NB4 (cell line): ENCODE results near the gene LETM1.

Experiments used
- POLR2A ChIP-seq: IDR thresholded peaks from 2 replicates; pipeline ENCODE4 v1.6.1; 2011; ENCODE audit warnings: mild to moderate bottlenecking; ENCODE audit not compliant: insufficient read length; ENCODE audit errors: extremely low read depth
- TF ChIP-seq, protein P1 (sequence below): IDR thresholded peaks from one replicate; pipeline ENCODE4 v1.5.1; 2012; ENCODE audit warnings: low read depth, low read length

DNA sequence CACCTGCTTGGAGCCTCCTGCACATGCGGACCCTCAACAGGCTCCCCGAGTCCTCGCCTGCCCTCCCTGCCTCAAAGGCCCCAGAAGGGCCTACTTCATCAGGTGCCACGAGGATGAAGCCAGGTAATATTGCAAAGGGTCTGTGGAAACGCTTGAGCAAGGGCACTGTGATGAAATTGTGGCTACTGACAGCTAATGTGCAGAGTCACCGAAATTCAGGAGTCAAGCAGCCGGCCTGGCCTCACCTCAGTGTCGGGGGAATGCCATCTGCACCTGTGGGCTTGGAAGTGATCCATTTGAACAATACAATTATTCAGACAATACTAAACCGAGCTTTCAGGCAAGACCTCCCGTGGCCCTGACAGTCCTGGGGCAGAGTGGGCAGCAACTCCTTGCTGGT, 66.0 kb downstream of the LETM1 start:
- TF ChIP-seq, protein P1, sequence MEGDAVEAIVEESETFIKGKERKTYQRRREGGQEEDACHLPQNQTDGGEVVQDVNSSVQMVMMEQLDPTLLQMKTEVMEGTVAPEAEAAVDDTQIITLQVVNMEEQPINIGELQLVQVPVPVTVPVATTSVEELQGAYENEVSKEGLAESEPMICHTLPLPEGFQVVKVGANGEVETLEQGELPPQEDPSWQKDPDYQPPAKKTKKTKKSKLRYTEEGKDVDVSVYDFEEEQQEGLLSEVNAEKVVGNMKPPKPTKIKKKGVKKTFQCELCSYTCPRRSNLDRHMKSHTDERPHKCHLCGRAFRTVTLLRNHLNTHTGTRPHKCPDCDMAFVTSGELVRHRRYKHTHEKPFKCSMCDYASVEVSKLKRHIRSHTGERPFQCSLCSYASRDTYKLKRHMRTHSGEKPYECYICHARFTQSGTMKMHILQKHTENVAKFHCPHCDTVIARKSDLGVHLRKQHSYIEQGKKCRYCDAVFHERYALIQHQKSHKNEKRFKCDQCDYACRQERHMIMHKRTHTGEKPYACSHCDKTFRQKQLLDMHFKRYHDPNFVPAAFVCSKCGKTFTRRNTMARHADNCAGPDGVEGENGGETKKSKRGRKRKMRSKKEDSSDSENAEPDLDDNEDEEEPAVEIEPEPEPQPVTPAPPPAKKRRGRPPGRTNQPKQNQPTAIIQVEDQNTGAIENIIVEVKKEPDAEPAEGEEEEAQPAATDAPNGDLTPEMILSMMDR, result no peak
- no peak for TF ChIP-seq POLR2A
